Measurements from ENCODE around the gene BCL7A.

GRCh38 chr12:122099856-122100255 lies 78.2 kb downstream of the BCL7A start:
- TF ChIP-seq CTCF (conservative IDR thresholded peaks at IDR 0.05; ENCODE audit: low read depth, low read length) (no peak), EZH2 (IDR thresholded peaks at IDR 0.05; ENCODE audit: low read length, unreplicated experiment) (no peak), EZH2phosphoT487 (IDR thresholded peaks at IDR 0.05; ENCODE audit: borderline replicate concordance, low read length) (no peak)
